ENCODE measurements around the gene ST7.

ST7 gene

DNA sequence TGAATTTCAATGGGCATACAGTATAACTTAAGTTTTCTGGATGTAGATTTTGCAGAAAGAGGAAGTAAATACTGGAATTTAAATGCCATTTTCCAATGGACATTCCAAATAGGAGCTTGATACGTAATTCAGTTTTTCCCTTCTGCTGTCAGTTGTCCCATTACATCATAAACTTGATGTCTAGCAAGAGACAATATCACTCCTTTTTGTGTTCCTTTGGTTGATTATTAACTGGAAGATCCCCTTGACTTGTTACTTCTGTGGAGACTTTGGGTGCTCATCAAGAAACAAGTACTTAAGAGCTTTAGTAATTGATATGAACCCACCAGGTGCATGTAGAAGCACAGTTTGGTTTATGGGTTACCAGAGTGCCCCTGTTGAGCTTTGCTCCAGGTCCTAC is 116.1 kb downstream of the ST7 start:
- no peak for DNase-seq

DNA sequence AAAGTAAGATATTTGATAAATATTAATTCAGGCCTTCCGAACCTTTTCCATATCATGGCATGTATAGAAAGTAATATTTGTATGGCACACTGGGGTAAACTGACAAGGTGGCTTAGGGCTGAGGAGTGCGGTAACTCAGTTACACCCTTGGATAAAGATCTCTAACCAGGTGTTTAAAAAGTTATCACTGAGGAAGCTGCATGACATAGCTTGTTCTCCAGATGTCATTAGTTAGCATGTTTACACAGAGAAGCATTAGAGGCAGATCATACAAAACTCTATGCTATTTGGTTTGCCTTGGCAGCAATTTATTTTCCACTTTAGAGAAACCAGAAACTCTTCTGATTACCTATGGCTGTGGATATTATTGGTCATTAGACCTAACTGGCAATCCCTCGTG is 118.2 kb downstream of the ST7 start:
- DNase-seq: no peak

DNA sequence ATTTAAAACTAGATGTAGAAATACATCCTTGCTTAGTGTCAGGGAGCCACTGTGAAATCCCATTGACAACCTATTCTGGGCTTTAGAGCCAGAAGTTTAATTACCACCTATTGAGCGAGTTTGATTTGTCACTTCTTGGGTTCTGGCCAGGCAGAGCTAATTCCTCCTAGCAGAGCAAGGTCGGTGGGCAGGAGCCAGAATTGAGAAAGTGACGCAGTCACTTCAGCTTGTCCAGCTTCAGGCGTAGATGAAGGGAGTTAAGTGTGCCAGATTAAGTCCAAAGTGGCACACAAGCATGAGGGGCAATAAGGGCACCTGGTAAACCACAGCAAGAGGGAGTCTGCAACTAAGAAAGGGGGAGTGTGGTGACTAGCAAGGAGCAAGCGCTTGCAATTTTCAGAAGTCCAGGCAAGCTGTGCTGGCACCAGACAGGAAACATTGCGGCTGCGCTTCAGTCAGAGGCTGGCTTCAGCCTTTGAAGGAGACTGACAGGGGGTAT is 119.4 kb downstream of the ST7 start:
- peak; percentile 84 for DNase-seq

DNA sequence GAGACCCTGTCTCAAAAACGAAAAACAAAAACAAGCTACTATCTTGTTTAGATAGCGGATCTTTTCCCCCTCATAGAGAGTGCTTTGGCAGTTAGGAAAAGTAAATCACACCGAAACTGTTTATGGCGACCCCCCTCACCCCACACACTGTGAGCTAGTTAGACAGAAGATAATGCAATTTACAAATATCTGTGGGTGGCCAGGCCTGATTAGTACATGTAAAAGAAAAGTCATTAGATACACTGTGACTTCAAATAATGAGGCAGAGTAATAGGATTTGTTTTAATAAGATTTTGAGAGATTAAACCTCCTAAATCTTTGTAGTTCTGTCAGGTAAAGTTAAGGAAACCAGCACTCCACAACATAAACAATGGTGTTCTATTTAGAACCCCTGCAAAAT is 121.1 kb downstream of the ST7 start:
- no peak for DNase-seq

DNA sequence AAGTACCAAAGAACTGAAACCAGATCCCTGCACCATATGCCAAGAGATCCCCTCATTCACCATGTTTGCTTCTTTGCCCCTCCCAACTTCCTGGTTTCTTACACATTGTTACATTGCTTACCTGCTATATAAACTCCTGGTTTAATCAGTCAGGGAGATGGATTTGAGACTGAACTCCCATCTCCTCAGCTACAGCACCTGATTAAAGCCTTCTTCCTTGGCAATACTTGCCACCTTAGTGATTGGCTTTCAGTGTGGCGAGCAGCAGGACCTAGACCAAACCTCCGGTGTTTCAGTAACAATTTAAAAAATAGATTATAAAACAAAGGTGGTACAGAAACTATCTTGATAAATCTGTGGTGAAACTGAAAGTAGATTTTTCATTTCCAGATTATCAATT is 122.6 kb downstream of the ST7 start:
- no peak for DNase-seq

DNA sequence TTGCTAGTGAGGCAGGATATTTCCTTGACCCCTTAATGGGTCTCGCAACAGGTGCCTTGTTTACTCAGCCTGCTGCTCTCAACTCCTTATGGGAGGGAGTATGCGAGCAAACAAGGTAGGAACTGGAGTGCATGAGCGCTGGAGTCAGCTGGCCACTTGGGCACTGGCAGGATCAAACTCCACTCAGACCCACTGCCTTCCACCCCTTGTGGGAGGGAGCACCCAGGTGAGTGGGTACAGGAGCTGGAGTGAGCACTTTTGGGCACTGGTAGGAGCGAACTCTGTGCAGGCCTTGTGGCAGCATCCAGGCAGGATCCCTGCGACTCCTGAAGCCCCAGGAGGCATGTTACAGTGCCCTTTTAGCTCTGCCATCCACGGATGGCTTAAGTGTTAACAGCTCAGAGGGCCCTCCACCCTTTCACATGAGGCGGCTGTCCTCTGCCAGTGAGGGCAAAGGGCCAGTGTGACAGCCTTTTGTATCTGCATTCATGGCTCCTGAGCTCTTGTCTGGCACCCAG is 123.2 kb downstream of the ST7 start:
- DNase-seq: no peak

DNA sequence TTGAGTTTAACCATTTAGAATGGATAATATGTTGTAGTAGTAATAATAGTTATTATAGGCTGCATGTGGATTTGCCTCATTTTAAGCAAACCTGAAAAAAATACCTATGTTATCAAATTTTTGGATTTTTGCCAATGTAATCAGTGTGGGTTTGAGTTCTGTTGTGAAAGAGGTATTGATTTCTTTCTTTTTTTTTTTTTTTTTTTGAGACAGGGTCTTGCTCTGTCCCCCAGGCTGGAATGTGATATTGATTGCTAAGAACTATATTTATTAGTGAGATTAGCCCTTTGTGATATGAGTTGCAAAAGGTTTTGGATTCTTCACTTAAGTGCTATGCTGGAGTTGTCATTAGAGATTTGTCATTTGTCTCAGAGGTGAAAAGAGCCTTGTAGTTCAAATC is 124.4 kb downstream of the ST7 start:
- DNase-seq: no peak

DNA sequence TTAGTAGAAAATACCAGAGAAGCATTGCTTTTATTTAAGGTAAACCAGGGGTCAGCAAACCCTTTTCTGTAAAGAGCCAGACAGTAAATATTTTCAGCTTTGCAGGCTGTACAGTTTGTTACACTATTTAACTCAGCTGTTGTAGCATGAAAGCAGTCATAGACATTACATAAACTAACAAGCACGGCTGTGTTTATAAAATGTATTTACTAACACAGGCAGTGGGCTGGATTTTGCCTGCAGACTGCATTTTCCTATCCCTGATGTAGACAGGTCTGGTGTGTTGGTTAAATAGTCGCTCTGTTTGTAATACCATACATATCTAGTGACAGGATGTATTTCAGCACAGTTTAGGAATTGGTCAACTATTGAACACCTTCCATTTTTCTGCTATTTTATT is 129.3 kb downstream of the ST7 start:
- DNase-seq: no peak

DNA sequence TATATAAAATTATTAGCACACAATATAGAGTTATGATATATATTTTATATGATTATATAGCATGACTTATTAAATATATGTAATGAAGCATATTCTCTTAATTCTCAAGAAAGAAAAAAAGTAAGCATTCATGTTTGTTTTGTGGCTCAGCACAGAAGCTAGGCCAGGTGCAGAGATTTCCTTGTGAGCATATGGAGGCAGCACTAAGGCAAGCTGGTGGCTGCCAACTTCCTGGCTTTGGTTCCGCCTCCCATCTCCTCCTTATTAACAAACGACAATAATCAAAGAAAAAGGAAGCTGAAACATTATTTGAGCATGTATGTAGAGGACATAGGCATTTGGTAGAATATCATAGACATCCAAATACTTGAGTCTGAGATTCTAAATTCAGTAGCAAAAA is 130.3 kb downstream of the ST7 start:
- peak; percentile 34 for DNase-seq

DNA sequence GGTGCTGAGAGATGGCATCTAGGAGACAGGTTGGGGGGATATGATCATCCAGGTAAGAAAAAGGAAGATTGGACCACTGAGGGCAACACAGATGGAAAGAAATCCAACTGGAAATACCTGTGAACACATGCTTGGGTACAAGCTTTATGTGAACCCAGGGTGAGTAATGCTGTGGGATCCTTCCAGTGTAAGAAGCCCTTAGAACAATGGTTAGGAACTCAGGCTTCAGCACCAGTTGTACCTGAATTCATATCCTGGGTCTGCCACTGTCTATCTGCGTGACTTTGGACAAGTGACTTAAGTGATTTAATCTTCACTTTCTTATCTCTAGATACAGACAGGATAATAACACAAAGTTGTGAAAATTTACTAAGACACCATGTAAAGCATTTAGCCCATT is 131.0 kb downstream of the ST7 start:
- DNase-seq: no peak

DNA sequence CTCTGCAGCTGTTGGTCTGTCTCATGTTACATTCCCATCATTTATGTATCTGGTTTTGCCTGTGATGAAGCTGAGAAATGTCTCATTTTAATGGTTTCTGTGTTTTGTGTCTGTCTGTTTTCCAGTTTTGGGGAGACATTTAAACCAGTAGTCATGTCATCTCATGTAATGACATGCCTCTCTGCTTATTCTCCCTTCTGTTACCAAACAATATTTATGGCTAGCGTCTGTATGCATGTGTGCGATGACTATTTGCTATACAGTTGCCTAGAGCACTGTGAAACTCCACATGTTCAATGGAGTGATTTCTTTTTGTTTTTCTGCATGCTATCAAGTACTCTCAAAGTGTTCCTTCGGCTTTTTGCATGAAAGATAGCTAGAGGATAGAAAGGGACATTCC is 132.0 kb downstream of the ST7 start:
- DNase-seq: peak; percentile 84

DNA sequence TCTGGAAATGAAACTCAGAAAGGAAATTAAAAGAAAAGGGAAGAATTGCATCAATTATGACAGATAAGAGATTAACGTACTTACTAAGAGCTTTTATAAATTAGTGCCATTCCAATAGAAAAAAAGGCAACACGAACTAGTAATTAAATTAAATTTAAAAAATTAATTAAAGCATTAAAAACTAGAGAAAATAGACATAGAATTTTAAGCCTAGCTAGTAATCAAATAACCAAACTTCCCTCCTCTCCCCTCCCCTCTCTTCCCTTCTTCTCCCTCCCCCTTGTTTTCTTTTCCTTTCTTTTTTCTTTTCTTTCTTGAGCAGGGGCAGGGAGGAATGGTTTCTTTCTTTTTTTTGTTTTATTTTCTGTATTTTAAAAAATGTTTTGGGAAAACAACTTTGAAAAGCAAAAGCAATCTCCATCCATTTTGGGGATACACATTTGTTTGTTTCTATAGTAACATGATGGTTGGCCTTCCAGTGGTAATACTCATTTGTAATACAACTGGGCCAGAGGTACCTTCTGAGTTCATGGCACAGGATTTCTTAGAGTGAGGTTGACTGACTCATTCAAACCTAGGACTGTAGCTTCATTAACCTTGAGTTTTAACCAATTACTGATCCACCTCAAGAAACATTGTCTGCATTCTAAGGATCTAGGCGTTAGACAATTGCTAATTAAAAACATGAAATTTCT is 132.6 kb downstream of the ST7 start:
- no peak for DNase-seq

DNA sequence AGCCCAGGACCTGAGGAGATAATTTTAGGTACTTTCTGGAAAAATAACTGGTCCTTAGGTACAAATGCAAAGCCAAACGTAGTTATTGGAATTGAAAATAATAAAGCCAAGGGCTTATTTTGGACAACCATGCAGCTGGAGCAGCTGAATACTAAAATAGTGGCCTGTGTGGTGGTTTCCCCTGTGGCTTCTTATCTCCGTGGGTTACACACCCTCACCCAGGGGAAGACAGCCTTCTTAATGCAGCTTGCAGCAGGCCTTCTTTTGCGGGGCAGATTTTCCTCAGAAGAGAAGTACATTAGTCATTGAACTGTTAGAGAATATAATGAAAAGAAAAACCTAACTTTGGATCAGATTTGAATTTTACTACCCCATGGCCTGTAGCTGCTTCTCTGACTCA is 133.5 kb downstream of the ST7 start:
- no peak for DNase-seq

DNA sequence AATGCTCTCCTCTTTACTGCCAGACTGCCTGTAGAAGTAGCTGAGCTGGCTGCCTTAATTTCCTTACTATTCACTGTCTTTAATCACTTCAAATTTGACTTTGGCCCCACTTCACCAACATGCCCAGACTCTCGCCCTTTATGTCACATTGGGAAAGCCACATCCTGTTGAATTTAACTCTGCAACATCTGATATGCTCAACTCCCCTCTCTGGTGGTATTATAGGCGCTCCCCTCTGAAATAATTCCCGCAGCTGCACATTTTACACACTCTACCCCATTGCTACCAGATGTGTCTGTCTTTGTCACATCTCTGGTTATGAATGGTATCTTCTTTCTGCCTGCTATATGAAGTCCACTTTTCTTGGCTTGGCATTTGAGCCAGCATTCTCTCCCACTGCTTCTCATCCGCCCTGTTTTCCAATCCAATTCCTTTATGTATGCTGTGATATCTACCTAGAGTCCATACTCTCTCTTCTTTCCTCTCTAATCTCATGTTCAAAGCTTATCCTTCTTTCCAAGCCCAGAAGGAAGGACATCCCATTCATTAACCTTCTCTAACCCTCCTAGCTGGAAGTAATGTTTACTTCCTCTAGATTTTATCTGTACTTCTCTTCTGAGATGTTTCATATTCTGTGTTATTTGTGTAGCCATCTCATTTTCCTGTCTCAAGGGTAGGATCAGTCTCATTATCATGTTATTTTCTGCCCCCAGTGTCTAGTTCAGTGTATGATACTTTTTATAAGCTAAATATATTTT is 134.5 kb downstream of the ST7 start:
- DNase-seq: no peak

DNA sequence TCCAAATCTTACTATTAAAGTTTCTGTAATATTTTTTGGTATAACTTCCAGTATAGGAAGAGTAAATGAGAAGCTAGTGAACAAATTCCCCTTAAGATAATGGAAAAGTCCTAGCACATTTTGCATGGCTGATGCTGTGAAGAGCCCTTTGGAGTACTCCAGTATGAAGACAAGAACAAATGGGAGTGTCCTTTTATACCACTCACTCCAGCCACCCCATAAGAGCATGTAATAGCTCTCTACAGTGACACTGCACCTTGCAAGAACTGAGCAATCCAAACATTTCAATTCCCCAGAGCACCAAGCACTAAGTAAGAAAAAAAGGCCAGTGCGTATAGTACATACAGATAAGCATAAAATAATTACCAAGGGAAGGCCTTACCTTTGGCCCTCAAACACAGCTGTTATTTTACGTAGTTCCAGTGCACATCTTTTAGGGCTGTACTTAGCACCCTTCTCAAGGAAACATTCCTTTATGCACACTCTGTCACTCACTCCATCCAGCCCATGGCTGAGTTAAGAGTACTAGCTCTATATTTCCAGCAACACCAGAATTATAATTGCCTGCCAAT is 135.4 kb downstream of the ST7 start:
- DNase-seq: no peak

DNA sequence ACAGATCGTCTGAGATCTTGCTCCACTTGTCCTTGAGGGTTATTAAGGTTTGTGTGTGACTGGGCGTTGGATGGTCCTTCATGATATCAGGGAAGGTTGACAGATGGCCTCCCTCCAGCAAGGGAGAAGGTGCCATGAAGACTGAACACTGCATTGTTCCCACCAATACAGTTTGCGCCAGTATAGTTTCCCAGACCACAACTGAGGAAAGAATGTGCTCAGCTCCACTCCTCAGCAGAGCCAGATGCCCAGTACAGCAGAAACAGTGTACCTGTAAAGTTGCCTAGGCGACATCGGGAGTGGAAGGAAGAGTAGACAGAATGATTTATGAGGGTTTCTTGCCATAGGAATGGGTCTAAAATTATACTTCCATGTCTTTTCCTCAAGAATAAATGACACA is 137.5 kb downstream of the ST7 start:
- no peak for DNase-seq

DNA sequence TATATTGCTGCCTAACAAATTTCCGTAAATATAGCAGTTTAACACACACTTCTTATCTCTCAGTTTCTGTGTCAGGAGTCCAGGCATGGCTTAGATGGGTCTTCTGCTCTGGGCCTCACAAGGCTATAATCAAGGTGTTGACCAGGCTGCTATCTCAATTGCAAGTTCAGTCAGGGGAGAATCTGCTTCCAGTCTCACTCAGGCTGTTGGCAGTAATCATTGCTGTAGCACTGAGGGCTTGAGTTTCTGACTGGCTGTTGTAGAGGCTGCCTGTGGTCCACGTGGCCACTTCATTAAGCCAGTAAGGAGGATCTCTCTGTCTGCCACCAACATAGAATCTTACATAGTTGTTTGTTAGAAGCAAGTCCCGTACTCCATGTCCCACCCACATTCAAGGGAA is 138.4 kb downstream of the ST7 start:
- no peak for DNase-seq

DNA sequence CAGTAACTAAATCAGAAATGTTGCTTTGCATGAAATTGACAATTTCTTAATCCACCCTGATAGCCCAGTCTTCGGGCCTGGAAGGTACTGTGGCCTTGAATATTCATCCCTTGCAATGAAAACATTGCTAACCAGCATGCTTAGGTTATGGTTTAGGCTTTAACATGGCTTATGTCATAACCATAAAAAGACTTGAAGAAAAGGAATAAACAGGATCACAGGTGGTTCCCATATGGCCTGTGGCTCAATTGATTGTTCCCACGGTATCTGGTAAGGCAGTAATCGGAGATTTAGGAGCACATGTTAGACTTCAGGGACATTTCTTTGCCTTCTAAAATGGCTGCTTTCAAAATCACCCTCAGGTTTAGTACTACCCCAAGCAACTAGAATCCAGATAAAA is 139.5 kb downstream of the ST7 start:
- no peak for DNase-seq

DNA sequence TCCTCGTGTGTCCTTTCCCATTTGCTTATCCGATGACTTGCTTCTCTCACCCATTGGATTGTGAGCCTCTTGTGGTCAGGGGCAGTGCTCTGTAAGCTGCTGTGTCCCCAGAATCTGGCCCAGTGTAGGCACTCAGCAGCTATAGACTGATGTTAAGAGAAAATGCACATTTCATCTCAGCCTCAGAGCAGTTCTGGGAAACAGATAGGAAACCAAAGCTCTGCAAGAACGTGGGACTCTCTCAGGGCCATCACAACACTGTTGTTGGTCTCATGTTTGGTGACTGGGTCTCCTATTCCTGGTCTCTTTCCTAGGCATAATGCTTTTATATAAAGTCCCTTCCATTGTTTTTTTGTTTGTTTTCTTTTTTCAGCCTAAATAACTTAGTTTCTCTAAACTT is 141.2 kb downstream of the ST7 start:
- no peak for DNase-seq

DNA sequence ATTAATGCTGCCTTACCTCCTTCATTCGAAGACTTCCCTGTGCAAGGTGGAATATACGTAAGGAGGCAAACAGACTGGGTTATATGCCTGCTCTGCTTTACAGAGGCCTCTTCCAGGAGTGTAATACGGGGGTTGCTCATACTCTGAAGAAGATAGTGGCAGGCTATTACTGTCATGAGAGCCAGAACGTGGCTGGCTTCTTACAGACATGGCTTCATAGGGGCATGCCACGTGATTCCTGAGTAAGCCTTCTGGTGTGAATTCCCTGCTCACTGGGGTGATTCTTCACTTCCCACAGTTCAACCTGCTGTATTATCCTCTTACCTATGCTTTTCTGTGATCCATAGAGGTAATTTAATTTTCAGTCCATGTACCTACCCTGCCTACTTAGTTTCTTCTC is 141.8 kb downstream of the ST7 start:
- DNase-seq: no peak

DNA sequence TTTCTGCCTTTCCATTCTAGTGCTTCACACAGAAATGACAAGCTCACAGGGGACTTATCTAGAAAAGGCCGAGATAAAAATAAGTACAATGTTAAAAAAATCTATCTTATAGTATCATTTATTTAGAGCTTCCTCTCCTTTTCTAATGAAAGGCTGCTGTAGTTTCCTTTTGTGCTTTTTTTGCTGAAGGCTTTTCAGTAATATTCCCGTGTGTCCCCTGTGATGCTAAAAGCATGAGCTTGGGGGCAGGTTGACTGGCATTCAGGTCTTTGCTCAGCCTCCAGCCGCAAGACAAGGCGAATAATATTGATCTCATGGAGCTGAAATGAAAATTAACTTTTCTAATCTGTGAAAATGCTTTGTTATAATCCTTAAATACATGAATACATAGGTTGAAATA is 143.0 kb downstream of the ST7 start:
- DNase-seq: no peak

DNA sequence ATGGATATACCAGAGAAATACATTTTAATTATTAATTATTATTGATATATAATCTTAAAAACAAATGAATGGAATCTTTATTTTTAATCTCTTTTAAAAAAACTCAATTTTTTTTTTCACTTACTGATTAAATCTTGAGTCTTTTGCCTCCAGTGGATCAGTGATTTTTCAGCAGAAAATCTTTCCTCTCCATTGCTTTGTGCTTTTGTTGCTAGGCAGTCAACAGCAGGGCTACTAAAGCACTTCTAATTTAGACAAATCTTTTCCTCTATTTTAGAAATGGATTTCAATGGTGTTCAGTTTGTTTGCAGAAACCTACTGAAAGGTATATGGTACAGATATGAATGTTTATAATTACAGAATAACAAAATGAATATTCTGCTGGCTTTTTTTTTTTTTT is 143.6 kb downstream of the ST7 start:
- DNase-seq: no peak

DNA sequence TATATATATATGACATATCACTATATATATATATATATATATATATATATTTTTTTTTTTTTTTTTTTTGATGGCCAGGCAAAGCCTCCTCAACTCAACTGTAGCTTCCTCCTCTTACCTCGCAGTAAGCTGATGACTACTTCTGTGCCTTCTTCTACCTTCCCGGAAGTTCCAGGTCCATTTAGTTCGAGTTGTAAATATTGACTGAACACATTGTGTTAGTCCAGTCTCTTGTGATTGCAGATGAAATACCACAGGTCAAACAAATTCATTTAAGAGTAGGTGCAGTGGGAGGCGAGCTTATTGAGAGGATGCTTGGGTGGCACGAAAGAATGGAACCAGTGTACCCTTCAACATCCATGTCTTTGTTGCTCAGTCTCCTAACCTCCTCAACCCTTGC is 144.6 kb downstream of the ST7 start:
- no peak for DNase-seq

DNA sequence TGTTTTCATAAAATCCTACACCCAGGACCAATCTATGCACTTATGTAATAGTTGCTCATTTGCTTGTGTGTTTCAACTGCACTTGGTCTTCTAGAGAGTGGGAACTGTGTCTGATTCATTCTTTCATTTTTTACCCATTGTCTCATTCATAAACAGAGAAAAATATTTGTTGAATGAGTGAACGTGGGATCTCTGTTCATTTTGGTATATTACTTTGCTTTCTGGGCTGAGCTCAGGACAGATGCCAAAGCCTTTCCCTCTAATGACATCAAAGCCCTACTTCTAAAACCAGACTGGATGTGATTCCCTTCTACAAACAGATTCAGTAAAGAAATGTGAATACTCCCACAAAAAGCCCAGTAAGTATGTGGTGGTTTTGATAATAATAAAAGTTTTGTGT is 145.2 kb downstream of the ST7 start:
- no peak for DNase-seq

Measured in NCI-H1694 (cell line).